Inflammatory macrophage (primary cell): ENCODE data around the gene ENTPD8.
A peak's percentile ranks its signal among the peaks of the same experiment; 100 is the strongest.
"Not testable (repeated sequence)": the region's sequence is repeated elsewhere in the genome, so short reads cannot be mapped to it uniquely, and the experiment has no call there.

Experiments
- DNase-seq, 2 donors: peaks; one replicate each; pipeline ENCODE4 v3.0.0-alpha.2; 2020 to 2022

The ENTPD8 gene

DNA sequence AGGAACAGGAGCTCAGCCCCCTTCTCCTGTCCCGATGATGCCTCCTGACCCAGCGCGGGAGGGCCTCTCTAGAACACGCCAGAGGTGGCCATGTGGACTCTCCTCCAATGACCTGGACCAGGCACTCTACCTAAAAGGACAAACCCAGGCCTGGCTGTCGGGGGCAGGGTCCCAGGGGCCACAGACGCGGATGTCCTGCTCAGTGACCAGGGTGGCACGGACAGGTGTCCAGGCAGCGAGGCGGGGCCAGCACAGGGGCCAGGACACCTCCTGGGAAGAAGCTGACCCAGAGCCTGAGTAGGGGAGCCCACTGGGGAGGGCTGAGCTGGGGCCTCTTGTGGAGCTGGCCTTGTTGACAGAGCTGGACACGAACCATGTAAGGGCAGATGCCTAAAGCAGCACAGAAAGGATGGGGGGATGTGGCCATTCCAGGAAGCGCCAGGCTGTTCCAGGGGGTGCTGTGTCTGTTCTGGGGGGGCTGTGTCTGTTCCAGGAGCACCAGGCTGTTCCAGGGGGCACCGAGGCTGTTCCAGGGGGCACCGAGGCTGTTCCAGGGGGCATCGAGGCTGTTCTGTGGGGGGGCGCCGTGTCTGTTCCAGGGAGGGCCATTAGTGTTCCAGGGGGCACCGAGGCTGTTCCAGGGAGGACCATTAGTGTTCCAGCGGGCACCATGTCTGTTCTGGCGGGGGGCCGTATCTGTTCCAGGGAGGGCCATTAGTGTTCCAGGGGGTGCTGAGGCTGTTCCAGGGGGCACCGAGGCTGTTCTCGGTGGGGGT, 48.7 kb downstream of the ENTPD8 start:
- DNase-seq, result no peak

DNA sequence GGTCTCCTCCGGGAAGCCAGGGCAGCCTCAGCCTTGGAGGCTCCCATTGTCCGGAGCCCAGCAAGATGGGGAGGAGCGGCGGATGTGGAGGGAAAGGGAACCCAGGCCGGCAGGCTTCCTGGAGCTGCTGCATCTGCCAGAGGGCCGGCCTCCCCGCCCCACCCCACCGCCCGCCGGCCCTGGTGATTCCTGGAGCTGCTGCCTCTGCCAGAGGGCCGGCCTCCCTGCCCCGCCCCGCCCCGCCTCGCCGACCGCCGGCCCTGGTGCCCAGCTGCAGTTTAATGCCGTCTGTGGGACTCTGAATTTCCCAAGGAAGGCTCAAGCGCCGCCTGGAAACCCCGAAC, 49.8 kb downstream of the ENTPD8 start:
- DNase-seq, result no peak

DNA sequence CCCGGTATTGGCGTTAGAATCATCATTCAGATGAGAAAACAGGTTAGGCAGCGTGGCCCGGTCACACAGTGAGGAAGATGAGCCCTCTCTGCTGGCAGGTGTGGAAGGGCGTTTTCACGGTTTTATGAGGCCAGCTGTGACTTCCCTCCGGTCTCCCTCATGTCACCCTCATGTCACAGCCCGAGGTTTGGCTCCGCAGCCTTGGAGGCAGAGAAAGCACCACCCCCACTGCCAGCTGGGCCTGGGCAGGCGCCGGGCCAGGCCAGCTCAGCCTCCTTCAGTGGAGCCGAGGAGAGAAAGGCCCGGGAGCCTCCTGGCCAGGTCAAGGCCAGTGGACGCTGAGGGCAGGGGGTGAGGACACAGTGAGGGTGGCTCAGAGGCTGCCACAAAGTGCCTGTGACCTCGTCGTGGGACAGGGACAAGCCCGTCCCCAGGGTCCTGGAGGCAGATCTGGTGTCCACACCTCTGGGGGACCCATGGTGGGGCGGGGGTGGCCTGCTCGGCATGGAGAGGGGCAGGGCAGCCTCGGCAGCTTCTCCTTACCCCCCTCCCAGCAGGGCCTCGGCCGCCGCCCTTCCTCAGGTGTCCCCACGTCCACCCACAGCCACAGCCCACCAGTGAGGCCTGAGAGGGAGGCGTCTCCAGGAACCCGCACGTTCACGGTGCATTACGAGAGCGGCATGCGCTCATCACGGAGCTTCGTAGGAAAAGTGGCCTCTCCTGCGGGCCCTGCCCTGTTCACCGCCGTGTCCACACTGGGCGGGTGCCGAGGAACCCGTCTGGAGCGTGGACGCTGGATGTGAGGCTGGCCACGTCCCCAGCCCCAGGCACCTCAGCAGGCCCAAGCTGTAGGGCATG, 50.4 kb downstream of the ENTPD8 start:
- no peak for DNase-seq

DNA sequence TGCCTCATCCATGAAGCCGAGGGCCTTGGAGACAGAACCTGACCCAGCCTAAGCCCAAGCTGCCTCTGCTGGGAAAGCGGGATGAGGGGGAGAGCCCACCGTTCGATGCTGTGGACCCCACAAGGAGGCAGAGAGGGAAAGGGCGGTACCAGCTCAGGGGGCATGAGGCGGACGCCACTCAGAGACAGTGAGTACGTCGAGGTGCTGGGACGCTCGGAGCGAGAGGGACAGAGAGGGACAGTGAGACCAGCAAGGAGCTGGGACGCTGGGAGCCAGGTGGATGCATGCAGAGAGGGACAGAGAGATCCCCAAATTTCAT, 51.8 kb downstream of the ENTPD8 start:
- DNase-seq, result no peak

DNA sequence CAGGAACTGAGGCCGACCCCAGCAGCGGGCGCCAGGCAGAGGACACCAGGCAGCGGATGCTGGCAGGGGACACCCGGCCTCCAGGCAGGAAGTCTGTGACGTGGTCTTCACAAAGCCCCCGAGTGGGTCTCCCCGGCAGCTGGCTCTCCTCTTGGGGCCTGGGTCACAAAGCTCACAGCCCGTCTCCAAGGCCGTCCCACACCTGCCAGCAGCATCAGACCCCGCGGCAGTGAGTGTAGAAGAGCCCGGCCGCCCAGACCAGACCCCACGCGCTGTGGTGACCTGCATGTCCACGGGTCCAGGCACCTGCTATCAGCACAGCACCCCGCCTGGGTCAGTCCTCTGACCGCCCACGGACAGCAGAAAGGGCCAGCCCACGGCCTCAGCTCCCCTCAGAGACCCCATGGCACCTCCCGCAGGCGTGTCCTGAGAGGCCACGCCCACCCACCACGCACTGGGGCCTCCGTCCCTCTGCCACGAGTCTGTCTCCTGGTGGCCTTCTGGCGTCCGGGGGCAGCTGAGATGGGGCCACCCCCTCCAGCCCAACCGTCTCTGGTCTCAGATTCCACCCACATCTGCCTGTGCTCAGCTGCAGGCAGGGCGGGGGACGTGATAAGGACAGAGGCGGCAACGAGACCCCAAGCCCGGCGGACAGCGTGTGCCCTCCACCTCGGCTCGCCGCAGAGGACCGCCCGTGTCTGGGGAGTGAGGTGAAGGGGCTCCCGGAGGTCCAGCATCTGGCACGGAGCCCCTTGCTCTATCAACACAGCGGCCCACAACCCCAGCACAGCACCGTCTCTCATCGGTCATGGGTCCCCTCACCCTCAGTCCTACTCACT, 52.3 kb downstream of the ENTPD8 start:
- no peak for DNase-seq

DNA sequence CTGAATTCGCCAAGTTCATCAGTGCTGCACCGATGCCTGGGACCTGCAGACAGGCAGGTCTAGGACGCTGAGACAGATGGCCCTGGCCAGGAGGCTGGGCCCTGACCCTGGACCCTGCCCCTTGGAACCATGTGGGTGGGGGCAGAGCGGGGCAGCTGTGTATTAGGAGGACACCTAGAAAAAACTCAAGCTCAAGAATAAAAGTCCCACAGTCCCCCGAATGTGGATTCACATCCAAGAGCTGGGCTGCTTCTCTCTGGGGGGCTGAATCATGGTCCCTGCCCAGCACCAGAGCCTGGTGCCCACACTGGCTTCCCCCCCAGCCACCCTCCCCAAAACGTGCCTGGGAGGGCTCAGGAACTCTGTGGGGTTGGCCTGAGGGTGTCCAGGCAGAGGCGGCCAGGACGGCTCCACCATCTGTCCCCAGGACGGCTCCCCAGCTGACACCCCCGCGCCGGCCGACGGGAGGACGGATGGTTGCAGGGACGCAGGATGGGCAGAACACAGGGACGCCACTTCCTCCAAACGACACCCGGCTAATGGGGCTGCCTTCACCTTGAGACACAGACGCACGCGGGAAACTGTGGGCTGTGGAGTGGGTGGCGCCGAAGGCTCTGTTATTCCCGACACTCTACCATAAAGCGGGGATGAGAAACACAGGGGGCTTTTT, 53.1 kb downstream of the ENTPD8 start:
- no peak for DNase-seq

DNA sequence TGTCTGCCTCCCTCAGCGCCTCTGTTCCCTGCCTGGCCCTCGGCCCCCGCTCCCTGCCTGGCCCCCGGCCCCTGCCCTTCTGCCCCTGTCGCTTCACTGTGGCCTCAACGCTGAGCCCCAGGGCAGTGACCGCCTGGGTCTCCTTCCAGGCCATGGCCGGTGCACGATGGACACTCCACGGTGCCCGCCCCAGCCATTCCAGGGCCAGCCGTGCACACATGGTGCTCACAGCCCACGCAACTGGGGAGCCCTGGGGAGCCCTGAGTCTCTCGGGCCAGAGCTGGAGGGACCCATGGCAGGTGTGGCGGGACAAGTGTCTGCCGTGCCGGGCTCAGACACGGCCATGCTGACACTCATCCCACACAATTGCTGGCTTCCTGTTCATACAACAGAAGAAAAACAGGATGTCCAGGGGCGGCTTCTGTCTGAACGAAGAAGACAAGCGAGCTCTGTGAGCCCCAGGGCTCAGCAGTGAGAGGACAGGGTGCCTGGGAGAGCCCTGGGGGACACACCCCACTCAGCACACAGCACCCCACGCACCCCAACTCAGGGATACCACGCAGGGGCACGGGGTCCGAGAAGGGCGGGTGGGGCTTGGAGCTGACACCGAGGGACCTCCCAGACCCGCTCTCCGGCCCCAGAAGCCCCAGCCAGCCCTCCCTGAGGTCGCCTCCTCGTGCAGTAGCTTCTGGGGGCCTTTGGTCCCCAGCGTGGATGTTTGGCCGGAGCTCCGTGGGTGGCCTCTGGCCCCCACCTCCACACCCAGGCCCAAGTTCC, 53.9 kb downstream of the ENTPD8 start:
- DNase-seq, result peak; percentile 5 to 38

DNA sequence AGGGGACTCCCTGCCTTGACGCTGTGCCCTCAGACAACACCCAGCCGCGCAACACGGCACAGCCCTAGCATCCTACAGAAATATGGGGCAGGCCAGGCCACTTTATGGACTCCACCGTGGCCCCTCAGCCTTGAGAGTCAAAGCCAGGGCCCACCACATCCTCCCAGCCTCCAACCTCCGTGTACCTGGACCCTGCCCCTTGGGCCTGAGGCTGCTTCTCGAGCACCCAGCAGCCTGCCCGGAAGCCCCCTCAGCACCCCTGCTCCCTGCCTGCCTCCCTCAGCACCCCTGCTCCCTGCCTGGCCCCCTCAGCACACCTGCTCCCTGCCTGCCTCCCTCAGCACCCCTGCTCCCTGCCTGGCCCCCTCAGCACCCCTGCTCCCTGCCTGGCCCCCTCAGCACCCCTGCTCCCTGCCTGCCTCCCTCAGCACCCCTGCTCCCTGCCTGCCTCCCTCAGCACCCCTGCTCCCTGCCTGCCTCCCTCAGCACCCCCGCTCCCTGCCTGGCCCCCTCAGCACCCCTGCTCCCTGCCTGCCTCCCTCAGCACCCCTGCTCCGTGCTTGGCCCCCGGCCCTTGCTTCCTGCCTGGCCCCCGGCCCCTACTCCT, 54.5 kb downstream of the ENTPD8 start:
- not testable (repeated sequence) for DNase-seq

DNA sequence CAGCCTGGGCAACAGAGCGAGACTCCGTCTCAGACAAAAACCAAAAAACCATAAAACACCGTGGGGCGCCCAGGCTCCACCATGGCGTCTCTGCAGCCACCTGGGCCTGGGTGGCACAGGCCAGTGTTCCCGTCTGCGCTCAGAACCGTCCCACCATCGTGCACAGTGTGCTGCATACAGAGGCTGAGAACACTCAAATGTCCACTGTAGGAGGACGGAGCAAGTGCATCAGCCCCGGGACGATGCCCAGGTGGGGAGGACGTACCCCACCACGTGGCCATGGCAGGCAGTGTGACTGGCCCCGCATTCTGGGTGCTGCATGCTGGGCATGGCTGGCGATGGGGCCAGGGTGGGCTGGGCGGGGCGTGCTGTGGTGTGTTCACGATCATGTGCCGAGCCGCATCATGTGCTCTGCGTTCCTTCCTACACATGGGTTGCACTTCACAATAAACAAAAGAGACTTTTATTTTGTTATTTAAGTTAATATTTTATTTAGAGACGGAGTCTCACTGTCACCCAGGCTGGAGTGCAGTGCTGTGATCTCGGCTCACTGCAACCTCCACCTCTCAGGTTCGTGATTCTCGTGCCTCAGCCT, 56.0 kb downstream of the ENTPD8 start:
- no peak for DNase-seq
